Measurements from ENCODE around the gene DOK4.

DOK4 gene

DNA sequence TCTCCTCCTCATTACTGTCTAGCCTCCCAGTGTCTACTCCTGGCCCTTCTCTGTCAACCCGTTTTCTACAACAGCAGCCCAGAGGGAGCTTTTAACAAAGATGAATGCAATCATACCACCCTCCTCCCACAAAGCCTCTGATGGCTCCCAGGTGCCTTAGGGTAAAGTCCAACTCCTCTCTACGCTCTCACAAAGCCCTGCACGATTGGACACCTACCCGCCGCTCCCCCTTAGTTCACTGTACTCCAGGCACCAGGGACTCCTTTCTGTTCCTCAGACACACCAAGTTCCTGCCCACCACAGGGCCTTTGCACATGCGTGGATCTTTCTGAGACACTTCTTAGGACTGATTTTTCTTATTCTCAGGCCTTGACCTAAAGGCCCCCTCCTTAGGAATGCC lies 32.6 kb upstream of the DOK4 start:
- no peak for DNase-seq (ENCODE audit: low spot score)

DNA sequence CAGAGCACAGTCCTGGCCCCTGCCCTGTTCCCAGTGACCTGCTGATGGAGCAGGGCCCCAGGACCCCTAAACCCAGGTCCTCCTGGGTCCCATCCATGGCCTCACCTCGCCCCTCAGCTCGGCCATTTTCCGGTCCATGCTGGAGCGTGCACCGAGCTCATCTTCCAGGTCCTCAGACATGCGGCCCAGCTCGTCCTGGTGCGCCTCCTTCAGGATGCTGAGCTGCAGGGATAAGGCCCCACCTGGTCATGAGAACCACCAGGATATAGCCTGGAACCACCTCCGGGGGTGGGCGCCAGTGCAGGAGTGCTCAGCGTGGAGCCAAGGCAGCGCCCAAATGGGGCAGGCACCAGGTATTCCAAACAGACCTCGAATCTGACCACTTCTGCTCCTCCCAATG lies 32.2 kb upstream of the DOK4 start:
- no peak for DNase-seq (ENCODE audit: low spot score)

DNA sequence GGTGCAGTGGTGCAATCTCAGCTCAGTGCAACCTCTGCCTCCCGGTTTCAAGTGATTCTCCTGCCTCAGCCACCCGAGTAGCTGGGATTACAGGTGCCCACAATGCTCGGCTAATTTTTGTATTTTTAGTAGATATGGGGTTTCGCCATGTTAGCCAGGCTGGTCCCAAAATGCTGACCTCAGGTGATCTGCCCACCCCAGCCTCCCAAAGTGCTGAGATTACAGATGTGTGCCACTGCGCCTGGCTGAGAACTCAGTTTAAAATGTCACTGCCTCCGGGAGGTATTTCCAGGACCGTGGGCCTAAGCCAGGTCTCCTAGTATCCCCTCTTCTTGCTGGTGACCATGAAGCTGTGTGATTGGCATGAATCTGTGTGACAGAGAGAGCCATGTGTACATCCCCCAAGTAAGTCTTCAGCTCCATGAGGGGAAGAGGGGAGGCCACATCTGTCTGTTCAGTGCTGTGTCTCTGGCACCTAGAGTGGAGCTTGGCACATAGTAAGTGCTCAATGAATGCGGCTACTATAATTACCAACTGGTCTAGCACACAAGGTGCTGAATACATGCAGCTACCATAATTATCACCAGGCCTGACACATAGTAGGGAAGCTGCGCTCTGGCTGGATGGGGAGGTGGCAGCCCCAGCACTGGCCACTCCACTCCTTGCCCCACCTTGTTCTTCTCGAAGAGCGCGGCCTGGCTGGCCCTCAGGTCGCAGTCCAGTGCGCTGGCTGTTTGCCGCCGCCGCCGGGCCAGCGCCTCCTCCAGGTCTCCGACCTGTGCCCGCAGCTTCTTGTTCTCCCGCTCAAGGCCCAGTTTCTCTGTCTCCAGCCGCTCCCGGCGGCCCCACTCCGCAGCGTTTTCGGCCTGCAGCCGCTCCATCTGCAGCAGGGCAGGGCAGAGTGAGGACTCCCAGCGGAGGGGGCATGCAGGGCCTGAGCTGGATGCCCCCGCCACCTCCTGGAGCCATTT lies 31.4 kb upstream of the DOK4 start:
- no peak for DNase-seq (ENCODE audit: low spot score)

DNA sequence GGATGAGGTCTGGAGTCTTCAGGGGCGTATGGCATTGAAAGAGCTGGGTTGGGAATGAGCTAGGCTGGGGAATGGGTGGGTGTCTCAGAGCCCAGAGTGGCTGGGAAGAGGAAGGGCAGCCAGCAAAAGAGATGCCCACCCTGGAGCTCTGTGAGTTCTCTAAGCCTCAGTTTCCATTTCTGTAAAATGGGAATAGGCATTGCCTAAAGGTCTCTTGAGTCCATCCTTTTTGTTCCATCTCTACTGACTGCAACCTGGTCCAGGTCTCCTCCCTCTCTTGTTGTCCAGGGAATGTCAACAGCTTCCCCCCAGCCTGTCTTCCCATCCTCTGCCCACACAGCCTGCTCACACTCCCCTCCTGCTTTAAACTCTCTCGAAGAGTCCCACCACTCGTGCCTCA lies 30.5 kb upstream of the DOK4 start:
- no peak for DNase-seq (ENCODE audit: low spot score)

GRCh38 chr16:57516176-57516725 lies 30.0 kb upstream of the DOK4 start:
- no peak for DNase-seq (ENCODE audit: low spot score)

DNA sequence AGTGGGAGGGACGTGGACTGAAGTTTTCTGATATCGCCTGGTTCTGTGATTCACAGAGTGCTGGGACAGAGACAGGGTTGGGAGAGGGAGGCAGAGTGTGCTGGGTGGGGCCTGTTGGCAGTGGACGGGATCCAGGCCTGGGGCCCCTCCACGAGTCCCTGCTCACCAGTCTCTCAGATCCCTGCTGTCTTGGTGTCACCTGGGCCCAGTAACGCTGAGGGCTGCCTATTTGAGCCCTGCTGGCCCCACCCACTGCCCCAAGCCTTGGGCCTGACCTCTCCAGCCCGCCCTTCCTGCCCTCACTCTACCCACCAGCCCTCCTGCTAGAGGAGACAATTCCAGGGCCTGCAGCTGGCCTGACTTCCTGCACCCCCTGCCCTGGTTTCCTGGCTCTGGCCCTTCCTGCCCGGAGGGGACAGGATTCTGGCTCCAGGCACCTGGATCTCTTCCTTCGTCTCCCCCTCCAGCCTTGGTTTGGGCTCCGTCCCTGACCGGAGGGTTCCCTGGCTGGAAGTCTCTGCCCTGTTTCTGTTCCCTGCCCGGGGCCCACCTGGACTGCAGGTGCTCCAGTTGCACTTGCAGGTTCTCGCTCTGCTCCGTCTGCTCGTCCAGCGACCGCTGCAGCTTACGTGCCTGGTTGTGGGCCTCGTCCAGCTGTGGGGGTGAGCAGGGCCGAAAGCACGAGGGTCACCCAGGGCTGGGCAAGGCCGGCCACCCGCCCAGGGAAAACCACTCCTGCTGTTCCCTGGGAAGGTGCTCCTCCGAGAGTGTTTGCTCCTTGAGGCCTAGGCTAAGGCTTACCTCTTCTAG lies 28.7 kb upstream of the DOK4 start:
- DNase-seq (ENCODE audit: low spot score), result no peak

DNA sequence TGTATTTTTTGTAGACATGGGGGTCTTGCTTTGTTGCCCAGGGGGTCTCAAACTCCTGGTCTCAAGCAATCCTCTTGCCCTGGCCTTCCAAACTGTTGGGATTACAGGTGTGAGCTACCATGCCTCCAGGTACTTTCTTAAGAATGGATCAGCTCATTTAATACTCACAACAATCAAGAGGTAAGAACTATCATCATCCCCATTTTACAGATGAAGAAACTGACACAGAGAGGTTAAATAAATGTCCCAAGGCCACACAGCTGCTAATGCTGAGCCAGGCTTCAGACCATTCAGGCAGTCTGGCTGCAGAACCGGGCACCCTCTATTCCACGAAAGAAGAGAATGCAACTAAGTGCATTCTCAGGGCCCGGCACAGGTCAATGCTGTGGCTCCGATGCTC lies 28.1 kb upstream of the DOK4 start:
- no peak for DNase-seq (ENCODE audit: low spot score)

GRCh38 chr16:57513371-57514102 lies 27.2 kb upstream of the DOK4 start:
- DNase-seq (ENCODE audit: low spot score), result no peak

- DNase-seq (ENCODE audit: low spot score), result no peak
These were observed 26.2 kb upstream of the DOK4 start for GRCh38 chr16:57512296-57513001.

DNA sequence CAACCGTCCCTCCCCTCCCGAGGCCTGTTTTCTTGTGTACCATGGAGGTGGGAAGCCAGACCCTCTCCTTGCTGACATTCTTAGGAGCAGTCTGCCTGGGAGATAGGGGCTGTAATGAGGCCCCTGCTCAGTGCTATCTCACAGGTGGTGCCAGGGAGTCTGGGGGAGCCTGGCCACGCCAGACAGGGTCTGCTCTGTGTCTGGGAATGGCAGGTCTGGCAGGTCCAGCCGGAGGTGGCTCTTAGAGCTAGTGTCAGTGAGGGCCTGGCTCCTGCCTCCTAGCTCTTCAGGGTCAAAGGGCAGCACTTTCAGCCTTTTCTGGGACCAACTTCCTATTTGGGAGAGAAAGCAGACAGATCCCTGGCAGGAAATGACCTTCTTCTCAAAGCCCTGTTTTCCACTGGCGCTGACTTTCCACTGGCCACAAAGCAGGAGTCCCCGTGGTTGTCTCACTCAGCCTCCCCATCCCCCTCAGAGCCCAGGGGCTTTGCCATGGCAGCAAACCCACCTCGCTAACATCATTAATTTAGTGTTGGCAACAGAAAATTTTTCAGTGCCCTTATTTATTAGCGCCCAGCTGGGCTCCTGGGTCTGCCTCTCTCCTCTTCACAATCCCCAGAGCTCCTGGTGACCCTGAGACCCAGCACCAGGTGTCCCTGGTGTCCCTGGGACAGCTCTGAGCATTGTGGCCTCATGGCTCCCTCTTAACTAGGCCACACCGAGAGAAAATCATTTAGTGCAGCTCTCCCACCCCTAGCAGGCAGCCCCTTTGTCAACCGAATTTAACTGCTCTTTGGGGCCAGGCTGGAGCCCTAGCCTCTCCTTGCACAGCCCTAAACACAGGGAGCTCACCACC lies 24.0 kb upstream of the DOK4 start:
- no peak for DNase-seq (ENCODE audit: low spot score)

GRCh38 chr16:57509231-57509923 lies 23.1 kb upstream of the DOK4 start:
- DNase-seq (ENCODE audit: low spot score), result no peak

DNA sequence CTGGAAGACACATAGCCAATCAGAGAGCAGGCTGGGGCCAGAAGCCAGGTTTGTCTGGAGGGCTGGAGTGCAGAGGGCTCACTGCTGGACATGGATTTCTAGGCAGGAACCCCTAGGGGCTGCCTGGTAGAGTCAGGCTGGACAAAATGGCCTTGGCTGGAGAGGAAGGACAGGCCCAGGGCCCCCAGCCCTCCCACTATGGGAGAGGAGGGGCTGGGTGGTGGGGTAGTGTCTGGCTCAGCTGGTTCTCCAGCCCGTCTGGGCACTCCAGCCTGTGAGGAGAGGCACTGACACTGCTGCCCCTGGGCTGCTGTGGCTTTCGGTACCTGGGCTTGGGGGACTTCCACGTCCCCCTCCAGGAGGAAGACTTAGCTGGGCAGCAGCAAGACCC lies 21.7 kb upstream of the DOK4 start:
- no peak for DNase-seq (ENCODE audit: low spot score)

GRCh38 chr16:57507136-57508034 lies 21.1 kb upstream of the DOK4 start:
- DNase-seq (ENCODE audit: low spot score), result no peak

GRCh38 chr16:57505169-57505568 lies 18.9 kb upstream of the DOK4 start:
- DNase-seq (ENCODE audit: low spot score), result no peak

DNA sequence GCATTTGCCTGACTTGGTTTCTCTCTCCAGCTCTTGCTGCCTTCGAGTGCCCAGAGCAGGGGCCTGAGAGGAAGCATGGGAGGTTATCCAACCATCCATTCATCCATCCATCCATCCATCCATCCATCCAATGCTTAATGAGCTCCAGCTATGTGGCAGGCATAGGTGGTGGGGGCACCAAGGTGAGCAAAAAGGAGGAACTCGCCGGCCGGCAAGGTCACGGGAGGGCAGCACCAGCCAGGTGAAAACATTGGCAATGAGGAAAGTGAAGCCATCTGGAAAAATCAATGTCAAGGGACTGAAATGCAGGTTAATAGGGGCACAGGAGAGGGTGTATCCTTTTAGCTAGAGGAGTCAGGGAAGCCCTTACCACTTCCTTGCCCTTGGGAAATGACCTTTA lies 18.2 kb upstream of the DOK4 start:
- no peak for DNase-seq (ENCODE audit: low spot score)

- DNase-seq (ENCODE audit: low spot score), result no peak
These were observed 17.7 kb upstream of the DOK4 start for GRCh38 chr16:57504001-57504400.

- no peak for DNase-seq (ENCODE audit: low spot score)
These were observed 17.1 kb upstream of the DOK4 start for GRCh38 chr16:57503366-57503765.

DNA sequence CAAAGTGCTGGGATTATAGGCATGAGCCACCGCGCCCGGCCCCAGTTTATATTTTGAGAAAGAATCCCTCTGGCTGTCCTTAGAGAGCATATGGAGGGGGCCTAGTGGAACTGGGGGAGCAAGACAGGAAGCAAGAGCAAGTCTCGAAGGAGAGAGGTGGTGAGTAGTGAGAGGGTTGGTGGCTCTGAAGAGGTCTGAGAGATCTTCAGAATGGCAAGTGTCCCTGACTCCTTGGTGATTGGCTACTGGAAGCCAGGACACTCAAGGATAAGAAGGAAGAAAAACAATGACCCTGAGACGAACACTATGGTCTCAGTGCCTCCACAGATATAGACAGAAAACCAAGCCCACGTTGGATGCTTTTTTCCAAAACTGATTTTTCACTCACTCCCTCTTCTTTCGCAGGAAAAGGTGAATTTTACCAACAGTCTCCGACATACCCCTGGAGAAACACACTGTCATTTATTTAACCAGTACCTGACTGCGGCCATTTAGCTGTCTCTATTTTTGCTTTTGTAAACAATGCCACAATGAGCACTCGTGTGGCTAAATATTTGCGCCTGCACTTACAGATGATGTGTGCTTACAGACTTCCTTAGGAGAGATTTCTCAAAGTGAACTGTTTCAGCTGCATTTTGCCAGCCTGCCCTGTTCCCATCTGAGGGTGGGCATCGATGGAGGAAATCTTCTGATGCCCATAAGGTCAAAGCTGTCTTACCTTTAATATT lies 15.9 kb upstream of the DOK4 start:
- DNase-seq (ENCODE audit: low spot score), result no peak

Data from hepatic stellate cell (primary cell).